Esophagus squamous epithelium (tissue), 5 donors: ENCODE measurements around the gene FERMT3. TPM values are rescaled to one million over a fixed set of nuclear protein-coding genes. Genes with fewer than 3 reads are reported as not detected.

Experiments used
- DNase-seq: peaks from one replicate; lab custom pipeline; 2025; lab: John Stamatoyannopoulos, UW
- H3K27ac ChIP-seq, 4 donors: fragments of 200-600 bp; sonication (generic); one replicate each; pipeline ENCODE4 v1.5.1; 2016 to 2019; ENCODE audit warnings: mild to moderate bottlenecking in 1 of 4
- H3K27me3 ChIP-seq, 4 donors: fragments of 200-600 bp; sonication (generic); 1 replicate in 3 of 4; 2 replicates in 1 of 4; pipeline versions ENCODE4 v1.5.1 to v1.6.0; 2017 to 2021; ENCODE audit warnings: antibody characterized with exemption in 1 of 4
- H3K36me3 ChIP-seq, 3 donors: fragments of 200-600 bp; sonication (generic); one replicate each; pipeline ENCODE4 v1.5.1; 2016 to 2019
- H3K4me1 ChIP-seq, 3 donors: fragments of 200-600 bp; sonication (generic); one replicate each; pipeline ENCODE4 v1.5.1; 2017 to 2019
- H3K4me3 ChIP-seq, 4 donors: fragments of 200-600 bp; sonication (generic); 1 replicate in 3 of 4; 2 replicates in 1 of 4; pipeline ENCODE4 v1.5.1; 2016 to 2019; ENCODE audit warnings: mild to moderate bottlenecking in 2 of 4, moderate library complexity in 1 of 4
- H3K9me3 ChIP-seq, 3 donors: fragments of 200-600 bp; sonication (generic); one replicate each; pipeline ENCODE4 v1.5.1; 2016 to 2019
- CTCF ChIP-seq, 6 experiments: fragments of 450-650 bp in 4 of 6; fragments of 200-600 bp in 2 of 6; sonication (generic) in 2 of 6; IDR thresholded peaks; one replicate each; pipeline ENCODE4 v1.5.1; 2016 to 2019; ENCODE audit warnings: antibody characterized with exemption in 6 of 6, mild to moderate bottlenecking in 4 of 6, moderate library complexity in 4 of 6
- POLR2A ChIP-seq, 4 donors: fragments of 450-650 bp; IDR thresholded peaks; one replicate each; pipeline ENCODE4 v1.6.1; 2017; ENCODE audit warnings: antibody characterized with exemption in 4 of 4, mild to moderate bottlenecking in 4 of 4, moderate library complexity in 3 of 4
- WGBS, 2 donors: methylation state at CpG; one replicate each; pipeline ENCODE4 v1.1.5; 2018; 5-methylcytosine and 5-hydroxymethylcytosine counted together
- intact Hi-C: fragments of 100-400 bp; cut with DNase I; formaldehyde crosslinking; loops from one replicate; pipeline ENCODE4 v1.15.0; 2022
- total RNA-seq, 4 donors: library from RNA; depleted of rRNA; stranded (reverse); fragments of >200 nt; gene quantifications; one replicate each; pipeline ENCODE4 v1.1.0, GENCODE V29; 2016
- donor health status: DM: yes; HTN: yes; CAD: no.

The FERMT3 gene
- total RNA-seq, 4 donors from 2014 or later, result 3.8 to 16.9 (median 10.6) TPM

- peaks cover 19 to 95% (median 47%) of the 10 kb centered on the region in 3 donors for H3K36me3 ChIP-seq
- intact Hi-C loops, result loop anchor here (5.0 kb wide), 1 partner anchor 99 kb away; the partner anchor contains the start of gene CATSPERZ
- no peaks in the 10 kb centered on the region for H3K27me3 ChIP-seq
- 88 to 100% methylated on average over 5 to 9 of the region's 9 CpGs for WGBS, 2 donors
- DNase-seq, result no peak
- H3K4me3 ChIP-seq, result no peak overlapping the region
- H3K4me1 ChIP-seq, result peaks cover 4 to 42% (median 8%) of the 10 kb centered on the region in 3 donors
- H3K9me3 ChIP-seq, result no peaks in the 10 kb centered on the region
- TF ChIP-seq CTCF (IDR thresholded peaks at IDR 0.05) (no peak), POLR2A (IDR thresholded peaks at IDR 0.05) (no peak)
- H3K27ac ChIP-seq, result no peak overlapping the region
These were observed 3.5 kb upstream of the FERMT3 start for GRCh38 chr11:64202992-64203391.

GRCh38 chr11:64203421-64204079, 3.0 kb upstream of the FERMT3 start:
- intact Hi-C loops, result loop anchor here (5.0 kb wide), 1 partner anchor 99 kb away; the partner anchor contains the start of gene CATSPERZ
- Histone ChIP-seq H3K4me1 (peaks cover 4 to 48% (median 8%) of the 10 kb centered on the region in 3 donors), H3K36me3 (peaks cover 13 to 89% (median 42%) of the 10 kb centered on the region in 3 donors), H3K27ac (no peak overlapping the region), H3K27me3 (no peaks in the 10 kb centered on the region), H3K9me3 (no peaks in the 10 kb centered on the region), H3K4me3 (no peak overlapping the region)
- WGBS, 2 donors, result 83 to 90% methylated on average over 17 to 22 of the region's 27 CpGs
- DNase-seq, result no peak
- TF ChIP-seq POLR2A (IDR thresholded peaks at IDR 0.05) (no peak), CTCF (IDR thresholded peaks at IDR 0.05) (no peak)

- 83% methylated on average over 16 of the region's 16 CpGs for WGBS, 2 donors
- peaks cover 13 to 84% (median 40%) of the 10 kb centered on the region in 3 donors for H3K36me3 ChIP-seq
These were observed 2.5 kb upstream of the FERMT3 start for GRCh38 chr11:64204080-64204440.

GRCh38 chr11:64204464-64204989, 2.0 kb upstream of the FERMT3 start:
- no peak for TF ChIP-seq POLR2A (IDR thresholded peaks at IDR 0.05)
- TF ChIP-seq CTCF (IDR thresholded peaks at IDR 0.05), result peak; percentile 66 to 87 (median 73)
- Histone ChIP-seq H3K27me3 (no peaks in the 10 kb centered on the region), H3K4me1 (peaks cover 4 to 52% (median 8%) of the 10 kb centered on the region in 3 donors), H3K4me3 (no peak overlapping the region), H3K27ac (peak overlapping the region in 3 of 4 donors; percentile 38 to 89 (median 87)), H3K9me3 (no peaks in the 10 kb centered on the region), H3K36me3 (peaks cover 13 to 79% (median 37%) of the 10 kb centered on the region in 3 donors)
- intact Hi-C loops, result loop anchor here (5.0 kb wide), 1 partner anchor 98 kb away; the partner anchor contains the start of gene CATSPERZ
- WGBS, 2 donors, result 19 to 30% methylated on average over 7 of the region's 7 CpGs
- DNase-seq, result no peak

More at GRCh38 chr11:64204080-64204440, 2.5 kb upstream of the FERMT3 start:
- Histone ChIP-seq H3K27ac (peak overlapping the region in 1 of 4 donors; percentile 38), H3K9me3 (no peaks in the 10 kb centered on the region), H3K4me3 (no peak overlapping the region), H3K4me1 (peaks cover 4 to 52% (median 8%) of the 10 kb centered on the region in 3 donors), H3K27me3 (no peaks in the 10 kb centered on the region)
- no peak for DNase-seq
- no peak for TF ChIP-seq CTCF (IDR thresholded peaks at IDR 0.05)
- no peak for TF ChIP-seq POLR2A (IDR thresholded peaks at IDR 0.05)
- intact Hi-C loops, result loop anchor here (5.0 kb wide), 1 partner anchor 98 kb away; the partner anchor contains the start of gene CATSPERZ
